ENCODE data around the gene MT1B. TPM values are rescaled to one million over a fixed set of nuclear protein-coding genes. Genes with fewer than 3 reads are reported as not detected.

MT1B gene
- total RNA-seq, 1 experiment from 2014 or later = not detected

DNA sequence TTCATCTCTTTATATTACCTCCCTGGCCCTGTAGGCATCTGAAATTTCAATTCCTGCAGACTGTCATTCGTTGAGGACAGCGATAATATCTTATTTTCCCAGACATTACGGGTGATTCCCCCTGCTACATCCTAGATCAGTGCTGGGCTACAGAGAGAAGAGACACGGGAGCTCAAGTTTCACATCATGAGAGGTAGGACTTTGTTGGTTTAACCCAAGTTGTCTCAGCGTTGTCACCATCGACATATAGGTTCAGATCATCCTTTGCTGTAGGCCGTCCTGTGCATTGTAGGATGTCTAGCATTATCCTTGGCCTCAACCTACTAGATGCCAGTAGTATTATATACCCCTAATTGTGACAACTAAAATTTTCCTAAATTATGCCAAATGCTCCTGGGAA, 49.8 kb downstream of the MT1B start:
- no peak overlapping the region for H2BK20ac ChIP-seq (ENCODE audit: low read depth, low read length, poor library complexity, severe bottlenecking)
- H3K4ac ChIP-seq (ENCODE audit: low read depth, low read length) = no peak overlapping the region
- no peak overlapping the region for H4K5ac ChIP-seq (ENCODE audit: insufficient read length, low read depth, low read length)
- DNase-seq = no peak
- Mint-ChIP-seq H3K4me1 (peaks cover 9% of the 10 kb centered on the region in 2 experiments), H3K27ac (no peak overlapping the region), H3K36me3 (ENCODE audit: insufficient read depth in 1 of 3, low read depth in 3 of 3) (peaks cover 0 to 5% (median 5%) of the 10 kb centered on the region in 3 experiments; a peak in 4 of 7 replicates), H3K4me3 (no peak overlapping the region), H3K27me3 (ENCODE audit: low read depth) (peaks cover 11% of the 10 kb centered on the region), H3K9me3 (peaks cover 11% of the 10 kb centered on the region in 2 experiments)
- no peak overlapping the region for H3K9ac ChIP-seq (ENCODE audit: extremely low read depth, insufficient read length, low read length)
- peaks cover 6% of the 10 kb centered on the region for H3K4me1 ChIP-seq (ENCODE audit: insufficient read depth, low read length)
- no peaks in the 10 kb centered on the region for H3K79me2 ChIP-seq (ENCODE audit: insufficient read depth, low read length)
- no CpG with 5 or more reads among the region's 7 CpGs for WGBS (ENCODE audit: extremely low coverage, insufficient read length, low lambda C conversion rate)
- no peak overlapping the region for H2BK5ac ChIP-seq (ENCODE audit: insufficient read length, low read length)
- H3K4me2 ChIP-seq (ENCODE audit: insufficient read depth, insufficient read length, low read length) = no peak overlapping the region
- H3T11ph ChIP-seq (ENCODE audit: low read length) = no peak overlapping the region
- no peak overlapping the region for H2AK5ac ChIP-seq (ENCODE audit: insufficient read length, low read length)
- no peak overlapping the region for H3K14ac ChIP-seq (ENCODE audit: insufficient read depth, low read length)
- no peak overlapping the region for H2BK12ac ChIP-seq (ENCODE audit: insufficient read length, low read depth, low read length)
- no peaks in the 10 kb centered on the region for H3K79me1 ChIP-seq (ENCODE audit: insufficient read depth, low read depth, low read length, poor library complexity, severe bottlenecking)
- no peak overlapping the region for H2BK15ac ChIP-seq (ENCODE audit: low read depth, low read length)
- no peak overlapping the region for H3K23ac ChIP-seq (ENCODE audit: insufficient read length, low read depth, low read length)
- no peaks in the 10 kb centered on the region for H3K23me2 ChIP-seq (ENCODE audit: insufficient read length, low read depth, low read length, poor library complexity, severe bottlenecking)
- H3K56ac ChIP-seq (ENCODE audit: insufficient read length, low read depth, low read length) = no peak overlapping the region
- H3K9me3 ChIP-seq (ENCODE audit: control insufficient read depth, low read depth, low read length) = no peaks in the 10 kb centered on the region
- no peaks in the 10 kb centered on the region for H3K27me3 ChIP-seq (ENCODE audit: insufficient read depth, low read length)
- H3K27ac ChIP-seq (ENCODE audit: insufficient read length, low read depth, low read length) = no peak overlapping the region
- TF ChIP-seq, protein P1, sequence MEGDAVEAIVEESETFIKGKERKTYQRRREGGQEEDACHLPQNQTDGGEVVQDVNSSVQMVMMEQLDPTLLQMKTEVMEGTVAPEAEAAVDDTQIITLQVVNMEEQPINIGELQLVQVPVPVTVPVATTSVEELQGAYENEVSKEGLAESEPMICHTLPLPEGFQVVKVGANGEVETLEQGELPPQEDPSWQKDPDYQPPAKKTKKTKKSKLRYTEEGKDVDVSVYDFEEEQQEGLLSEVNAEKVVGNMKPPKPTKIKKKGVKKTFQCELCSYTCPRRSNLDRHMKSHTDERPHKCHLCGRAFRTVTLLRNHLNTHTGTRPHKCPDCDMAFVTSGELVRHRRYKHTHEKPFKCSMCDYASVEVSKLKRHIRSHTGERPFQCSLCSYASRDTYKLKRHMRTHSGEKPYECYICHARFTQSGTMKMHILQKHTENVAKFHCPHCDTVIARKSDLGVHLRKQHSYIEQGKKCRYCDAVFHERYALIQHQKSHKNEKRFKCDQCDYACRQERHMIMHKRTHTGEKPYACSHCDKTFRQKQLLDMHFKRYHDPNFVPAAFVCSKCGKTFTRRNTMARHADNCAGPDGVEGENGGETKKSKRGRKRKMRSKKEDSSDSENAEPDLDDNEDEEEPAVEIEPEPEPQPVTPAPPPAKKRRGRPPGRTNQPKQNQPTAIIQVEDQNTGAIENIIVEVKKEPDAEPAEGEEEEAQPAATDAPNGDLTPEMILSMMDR (conservative IDR thresholded peaks at IDR 0.05) = no peak
- H4K20me1 ChIP-seq (ENCODE audit: control insufficient read depth, insufficient read depth, insufficient read length) = no peaks in the 10 kb centered on the region
- H2BK120ac ChIP-seq (ENCODE audit: low read depth, low read length, poor library complexity, severe bottlenecking) = no peak overlapping the region
- H4K8ac ChIP-seq (replicated peaks; ENCODE audit: insufficient read length, low read depth, low read length) = no peak overlapping the region
- no peak overlapping the region for H3K18ac ChIP-seq (ENCODE audit: insufficient read length, low read depth, low read length)
- H2AFZ ChIP-seq (ENCODE audit: low read length) = no peak overlapping the region
- no peak overlapping the region for H4K91ac ChIP-seq (ENCODE audit: insufficient read length, low read depth, low read length)

Other genes with a start within 250 kb of the MT1B start
- gene AMFR, start 226.3 kb upstream of the MT1B start, total RNA-seq (2021) = 25.6 and 26.3 TPM in 2 replicates
- 271 and 276 TPM in 2 replicates for gene NUDT21, start 200.6 kb upstream of the MT1B start, total RNA-seq (2021)
- gene OGFOD1, start 200.3 kb upstream of the MT1B start, total RNA-seq (2021) = 66.5 TPM in 2 replicates
- 13.0 and 13.1 TPM in 2 replicates for gene BBS2, start 131.9 kb upstream of the MT1B start, total RNA-seq (2021)
- gene MT4, start 86.8 kb upstream of the MT1B start, total RNA-seq (2021) = not detected in 2 replicates
- 0.61 TPM in 1 of 2 replicates, not detected in the other for gene MT3, start 62.4 kb upstream of the MT1B start, total RNA-seq (2021)
- gene MT2A, start 43.3 kb upstream of the MT1B start, total RNA-seq (2021) = 63.1 and 72.5 TPM in 2 replicates
- gene MT1E, start 26.1 kb upstream of the MT1B start, total RNA-seq (2021) = 25.9 and 34.4 TPM in 2 replicates
- gene MT1M, start 19.2 kb upstream of the MT1B start, total RNA-seq (2021) = 1.4 and 2.5 TPM in 2 replicates
- 0.68 TPM in 1 of 2 replicates, not detected in the other for gene MT1A, start 13.2 kb upstream of the MT1B start, total RNA-seq (2021)
- gene MT1F, start 6.1 kb downstream of the MT1B start, total RNA-seq (2021) = 22.9 and 26.1 TPM in 2 replicates
- gene MT1G, start 16.2 kb downstream of the MT1B start, total RNA-seq (2021) = 23.4 and 26.2 TPM in 2 replicates
- gene MT1H, start 17.9 kb downstream of the MT1B start, total RNA-seq (2021) = 10.7 and 12.5 TPM in 2 replicates
- gene MT1X, start 30.6 kb downstream of the MT1B start, total RNA-seq (2021) = 32.1 and 41.9 TPM in 2 replicates
- gene NUP93, start 78.2 kb downstream of the MT1B start, total RNA-seq (2021) = 165 and 167 TPM in 2 replicates
- not detected in 2 replicates for gene SLC12A3, start 213.3 kb downstream of the MT1B start, total RNA-seq (2021)

All from H9 (cell line).